GM12878 (cell line): ENCODE measurements around the gene EIF4EBP2. TPM values are rescaled to one million over a fixed set of nuclear protein-coding genes. Genes with fewer than 3 reads are reported as not detected.

Experiments used
- ATAC-seq: fragments of 200-7000 bp; cut with Tn5 transposase; 3 replicates; pipeline ENCODE4 v1.9.1; 2020; ENCODE audit warnings: mild to moderate bottlenecking, moderate library complexity
- BruUV-seq: library from RNA; stranded (reverse); fragments of 400-500 nt; replicated peaks from 2 replicates; lab custom pipeline; 2021; lab: Mats Ljungman, UMichigan
- CTCF ChIA-PET: fragments of 300-600 bp; sonication (Branson Sonifier 250); formaldehyde crosslinking; extraction: SDS; loops from one replicate; lab custom pipeline; 2021; ENCODE audit warnings: inconsistent platforms; lab: Yijun Ruan, JAX
- POLR2A ChIA-PET: fragments of 350-600 bp; formaldehyde crosslinking; extraction: SDS; loops from one replicate; lab custom pipeline; 2021; ENCODE audit warnings: inconsistent platforms; lab: Charles Lee
- RAD21 ChIA-PET: fragments of 300-600 bp; sonication (Branson Sonifier 250); formaldehyde crosslinking; loops from one replicate; lab custom pipeline; 2023; ENCODE audit warnings: antibody characterized with exemption; ENCODE audit not compliant: unreplicated experiment; lab: Charles Lee
- SMC1A ChIA-PET: fragments of 300-600 bp; sonication (Branson Sonifier 250); formaldehyde crosslinking; loops from one replicate; lab custom pipeline; 2023; ENCODE audit not compliant: unreplicated experiment, uncharacterized antibody; lab: Charles Lee
- DNase-seq: peaks from one replicate; pipeline ENCODE4 v3.0.0-alpha.2; 2011; ENCODE audit warnings: low read depth, low spot score
- FAIRE-seq: peaks from 3 replicates; lab custom pipeline; 2011; peaks lifted over from hg19 to GRCh38; lab: Jason Lieb, UNC
- H2AFZ ChIP-seq: 2 replicates; pipeline ENCODE4 v1.6.0; 2011; ENCODE audit warnings: low read depth, low read length, control low read depth; ENCODE audit not compliant: control insufficient read depth
- H3K27ac ChIP-seq: 2 replicates; pipeline ENCODE4 v1.5.1; 2011; ENCODE audit warnings: control low read depth; ENCODE audit not compliant: control insufficient read depth, insufficient read depth
- H3K27me3 ChIP-seq, 2 experiments: replicated peaks in 1 of 2; 2 replicates each; pipeline versions ENCODE4 v1.6.0 to v1.6.1; 2011; ENCODE audit warnings: low read length in 1 of 2; ENCODE audit not compliant: control insufficient read depth in 2 of 2, insufficient read depth in 2 of 2
- H3K36me3 ChIP-seq, 2 experiments: 2 replicates each; pipeline ENCODE4 v1.5.1; 2011; ENCODE audit warnings: low read length in 1 of 2; ENCODE audit not compliant: control insufficient read depth in 2 of 2, insufficient read depth in 2 of 2
- H3K4me1 ChIP-seq: 2 replicates; pipeline ENCODE4 v1.6.1; 2011; ENCODE audit warnings: mild to moderate bottlenecking, low read length, moderate library complexity, mixed read lengths; ENCODE audit not compliant: control insufficient read depth, insufficient read depth
- H3K4me2 ChIP-seq: 2 replicates; pipeline ENCODE4 v1.6.0; 2011; ENCODE audit warnings: control low read depth; ENCODE audit not compliant: control insufficient read depth, insufficient read depth
- H3K4me3 ChIP-seq: fragments of 200-600 bp; sonication (generic); 2 replicates; pipeline ENCODE4 v1.5.1; 2016
- H3K79me2 ChIP-seq: 2 replicates; pipeline ENCODE4 v1.6.0; 2011; ENCODE audit warnings: low read length; ENCODE audit not compliant: control insufficient read depth, insufficient read depth
- H3K9ac ChIP-seq: 2 replicates; pipeline ENCODE4 v1.8.0; 2011; ENCODE audit warnings: low read length, control low read depth, mixed read lengths; ENCODE audit not compliant: control insufficient read depth, insufficient read depth
- H3K9me3 ChIP-seq: replicated peaks from 3 replicates; pipeline ENCODE4 v1.5.1; 2011; ENCODE audit warnings: mild to moderate bottlenecking, low read length; ENCODE audit not compliant: control insufficient read depth, insufficient read depth
- H4K20me1 ChIP-seq: 2 replicates; pipeline ENCODE4 v1.6.0; 2011; ENCODE audit not compliant: control insufficient read depth, insufficient read depth
- CBX3 ChIP-seq: fragments of 200-600 bp; sonication (generic); IDR thresholded peaks from 2 replicates; pipeline ENCODE4 v1.6.1; 2016; ENCODE audit warnings: low read depth, borderline replicate concordance
- DPF2 ChIP-seq: fragments of 450-650 bp; IDR thresholded peaks from 2 replicates; pipeline ENCODE4 v1.6.1; 2017; ENCODE audit warnings: mild to moderate bottlenecking
- FOXM1 ChIP-seq: IDR thresholded peaks from 2 replicates; pipeline ENCODE4 v1.6.1; 2012; ENCODE audit warnings: low read depth, mild to moderate bottlenecking, inconsistent platforms, low read length, moderate library complexity
- KAT2A ChIP-seq: conservative IDR thresholded peaks from 2 replicates; pipeline ENCODE4 v1.6.1; 2011; ENCODE audit warnings: low read depth, low read length; ENCODE audit not compliant: control insufficient read depth
- MTA2 ChIP-seq: fragments of 450-650 bp; IDR thresholded peaks from 2 replicates; pipeline ENCODE4 v1.6.1; 2016; ENCODE audit warnings: low read depth, mild to moderate bottlenecking, moderate library complexity
- NR2C2 ChIP-seq: IDR thresholded peaks from 2 replicates; pipeline ENCODE4 v1.6.1; 2011; ENCODE audit warnings: borderline replicate concordance, low read depth; ENCODE audit not compliant: control insufficient read depth, insufficient read length
- RCOR1 ChIP-seq: conservative IDR thresholded peaks from 2 replicates; pipeline ENCODE4 v1.6.1; 2012; ENCODE audit warnings: low read depth, low read length, improper control_type of control experiment
- SPI1 ChIP-seq: IDR thresholded peaks from 2 replicates; pipeline ENCODE4 v1.6.1; 2011; ENCODE audit warnings: low read depth, mild to moderate bottlenecking, low read length, moderate library complexity, borderline replicate concordance; ENCODE audit not compliant: insufficient read depth
- ZBED1 ChIP-seq: IDR thresholded peaks from 2 replicates; pipeline ENCODE4 v1.6.1; 2016; ENCODE audit warnings: borderline replicate concordance
- ZNF384 ChIP-seq: IDR thresholded peaks from 2 replicates; pipeline ENCODE4 v1.6.1; 2012; ENCODE audit warnings: low read depth, mild to moderate bottlenecking, low read length, improper control_type of control experiment, borderline replicate concordance
- WGBS: methylation state at CpG from one replicate; pipeline ENCODE4 v1.1.6; 2016; ENCODE audit warnings: low lambda C conversion rate; ENCODE audit not compliant: insufficient replicate concordance, insufficient coverage; ENCODE audit errors: missing lambda C conversion rate; 5-methylcytosine and 5-hydroxymethylcytosine counted together
- in situ Hi-C: fragments of 300-500 bp; cut with MboI; formaldehyde crosslinking; loops from 9 replicates; pipeline ENCODE4 v1.14.3; 2018; ENCODE audit warnings: mixed read lengths
- intact Hi-C: fragments of 100-400 bp; cut with micrococcal nuclease; formaldehyde crosslinking; loops from one replicate; pipeline ENCODE4 v1.14.2; 2022; ENCODE audit not compliant: unreplicated experiment
- polyA plus RNA-seq, 11 experiments: library from polyadenylated mRNA; depleted of rRNA in 4 of 11; unstranded in 6 of 11; stranded (reverse) in 5 of 11; fragments of >200 nt; fragmentation: Nextera tagmentation in 4 of 11; fragmentation: Illumina TruSeq in 1 of 11; extraction: Ambion mirVana in 4 of 11; extraction: Trizol in 1 of 11; gene quantifications; 1 replicate in 1 of 11; 2 replicates in 10 of 11; pipeline versions ENCODE4 v1.2.1 to v1.2.3, GENCODE V29; 2011 to 2016; ENCODE audit warnings: inconsistent platforms in 2 of 11, missing spikeins in 2 of 11, low read depth in 1 of 11
- total RNA-seq, 4 experiments: library from RNA; depleted of rRNA in 3 of 4; stranded (reverse); fragments of >200 nt in 3 of 4; fragmentation: Illumina TruSeq in 1 of 4; extraction: Trizol in 1 of 4; gene quantifications; 2 replicates each; pipeline versions ENCODE4 v1.2.1 to v1.2.3, GENCODE V29; 2013 to 2021
- TF ChIP-seq, protein P1 (sequence below): fragments of 450-650 bp; formaldehyde crosslinking; IDR thresholded peaks from 2 replicates; pipeline ENCODE4 v1.4.0; 2022; ENCODE audit warnings: mild to moderate bottlenecking, moderate library complexity
- TF ChIP-seq, protein P2 (sequence below): fragments of 450-650 bp; IDR thresholded peaks from 2 replicates; pipeline ENCODE4 v1.6.1; 2017; ENCODE audit warnings: mild to moderate bottlenecking, low read depth, inconsistent platforms; ENCODE audit not compliant: poor library complexity, severe bottlenecking
- TF ChIP-seq, protein P3 (sequence below): IDR thresholded peaks from 2 replicates; pipeline ENCODE4 v1.6.1; 2011; ENCODE audit warnings: mild to moderate bottlenecking, low read depth, low read length, moderate library complexity; ENCODE audit not compliant: insufficient replicate concordance

EIF4EBP2 gene
- total and polyA plus RNA-seq, 10 of the 15 experiments (the other 5 are each of a cell fraction or from before 2014, with no cell fraction given), result 14.4 to 51.3 (median 28.9) TPM

DNA sequence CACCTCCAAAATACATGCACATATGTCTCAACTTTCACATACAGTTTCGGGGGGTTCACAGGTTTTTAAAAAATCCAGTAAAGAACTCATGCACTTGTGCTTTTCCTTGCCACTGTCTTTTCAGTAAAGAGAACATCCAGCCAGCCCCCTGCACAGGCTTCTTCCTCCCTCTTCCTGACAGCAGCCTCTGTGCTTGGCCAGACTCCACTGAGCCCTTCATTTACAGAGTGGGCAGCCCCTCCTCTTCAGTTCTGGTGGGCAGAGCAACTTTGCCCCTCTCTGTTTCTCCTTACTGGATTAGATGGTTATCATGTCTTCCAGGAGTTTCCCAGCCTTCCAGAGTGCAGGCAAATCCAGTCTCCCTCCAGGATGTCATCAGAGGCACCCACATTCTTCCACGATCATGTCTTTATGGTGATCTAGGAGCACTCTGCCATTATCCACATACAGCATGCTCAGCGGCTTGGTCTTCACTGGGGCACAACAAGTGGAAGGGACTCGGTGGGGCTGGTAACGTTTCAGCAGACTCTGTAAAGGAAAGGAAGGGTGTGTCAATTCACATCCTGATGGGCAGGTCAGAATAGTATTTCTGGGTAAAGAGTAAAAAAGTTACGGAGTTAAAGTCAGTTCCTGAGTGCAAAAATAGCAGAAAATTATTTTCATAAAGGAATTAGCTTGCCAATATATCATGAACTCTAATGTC, 28.8 kb downstream of the EIF4EBP2 start (continued):
- TF ChIP-seq, protein P1, sequence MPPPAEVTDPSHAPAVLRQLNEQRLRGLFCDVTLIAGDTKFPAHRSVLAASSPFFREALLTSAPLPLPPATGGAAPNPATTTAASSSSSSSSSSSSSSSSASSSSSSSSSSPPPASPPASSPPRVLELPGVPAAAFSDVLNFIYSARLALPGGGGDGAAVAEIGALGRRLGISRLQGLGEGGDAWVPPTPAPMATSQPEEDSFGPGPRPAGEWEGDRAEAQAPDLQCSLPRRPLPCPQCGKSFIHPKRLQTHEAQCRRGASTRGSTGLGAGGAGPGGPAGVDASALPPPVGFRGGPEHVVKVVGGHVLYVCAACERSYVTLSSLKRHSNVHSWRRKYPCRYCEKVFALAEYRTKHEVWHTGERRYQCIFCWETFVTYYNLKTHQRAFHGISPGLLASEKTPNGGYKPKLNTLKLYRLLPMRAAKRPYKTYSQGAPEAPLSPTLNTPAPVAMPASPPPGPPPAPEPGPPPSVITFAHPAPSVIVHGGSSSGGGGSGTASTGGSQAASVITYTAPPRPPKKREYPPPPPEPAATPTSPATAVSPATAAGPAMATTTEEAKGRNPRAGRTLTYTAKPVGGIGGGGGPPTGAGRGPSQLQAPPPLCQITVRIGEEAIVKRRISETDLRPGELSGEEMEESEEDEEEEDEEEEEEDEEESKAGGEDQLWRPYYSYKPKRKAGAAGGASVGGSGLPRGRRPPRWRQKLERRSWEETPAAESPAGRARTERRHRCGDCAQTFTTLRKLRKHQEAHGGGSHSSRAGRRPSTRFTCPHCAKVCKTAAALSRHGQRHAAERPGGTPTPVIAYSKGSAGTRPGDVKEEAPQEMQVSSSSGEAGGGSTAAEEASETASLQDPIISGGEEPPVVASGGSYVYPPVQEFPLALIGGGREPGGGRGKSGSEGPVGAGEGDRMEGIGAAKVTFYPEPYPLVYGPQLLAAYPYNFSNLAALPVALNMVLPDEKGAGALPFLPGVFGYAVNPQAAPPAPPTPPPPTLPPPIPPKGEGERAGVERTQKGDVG (CRISPR knock-in tag), result no peak

DNA sequence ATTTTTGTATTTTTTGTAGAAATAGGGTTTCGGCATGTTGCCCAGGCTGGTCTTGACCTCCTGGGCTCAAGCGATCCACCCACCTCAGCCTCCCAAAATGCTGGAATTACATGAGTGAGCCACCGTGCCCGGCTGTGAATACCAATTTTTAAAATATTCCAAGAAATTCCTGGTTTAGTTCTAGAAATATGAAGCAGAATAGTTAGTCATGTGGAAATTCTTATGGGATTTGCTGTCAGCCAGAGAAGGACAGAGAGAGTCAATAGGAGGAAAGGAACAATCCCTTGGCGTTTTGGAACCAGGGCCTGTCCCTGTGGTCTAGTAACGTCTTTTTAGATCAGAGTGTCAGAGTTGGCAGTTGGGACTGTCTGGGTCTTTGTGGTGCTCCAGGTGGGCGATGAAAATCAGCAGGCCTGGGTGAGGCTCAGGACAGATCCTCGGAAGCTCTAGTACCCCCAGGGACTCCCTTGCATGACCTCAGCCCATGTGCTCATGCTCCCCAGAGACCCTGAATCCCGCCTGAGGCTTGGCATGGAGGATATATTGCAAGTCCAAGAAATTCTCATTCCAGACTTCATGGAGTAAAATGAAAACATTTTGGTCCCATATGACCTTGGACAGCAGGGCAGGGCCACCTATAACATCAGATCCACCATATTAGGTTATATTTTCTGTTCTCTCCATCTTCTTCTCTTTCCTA, 29.8 kb downstream of the EIF4EBP2 start:
- no peaks in the 10 kb centered on the region; a peak in 1 of 4 replicates for H3K27me3 ChIP-seq
- H4K20me1 ChIP-seq, result no peaks in the 10 kb centered on the region
- no peak overlapping the region for H3K27ac ChIP-seq
- no peak overlapping the region for H3K4me3 ChIP-seq
- H3K9me3 ChIP-seq, result no peaks in the 10 kb centered on the region
- no peak for DNase-seq
- no TSS peak for BruUV-seq
- H3K9ac ChIP-seq, result no peak overlapping the region
- H2AFZ ChIP-seq, result no peak overlapping the region
- H3K4me1 ChIP-seq, result no peaks in the 10 kb centered on the region
- no peak overlapping the region for H3K4me2 ChIP-seq
- ChIA-PET CTCF (interaction anchor here (0.6 to 1.1 kb wide), 3 partner anchors 44 to 869 kb away, joined by 3 read pairs; no protein-coding TSS in a partner anchor), RAD21 (interaction anchor here (1.3 kb wide), 1 partner anchor 30 kb away, joined by 3 read pairs; the partner anchor contains the start of gene EIF4EBP2), SMC1A (interaction anchor here (0.6 kb wide), 1 partner anchor 170 kb away, joined by 3 read pairs; no protein-coding TSS in a partner anchor), POLR2A (no interaction called here)
- no peaks in the 10 kb centered on the region for H3K79me2 ChIP-seq
- no peak for FAIRE-seq
- ATAC-seq, result no peak
- 77% methylated on average over 9 of the region's 9 CpGs for WGBS
- H3K36me3 ChIP-seq, result peaks cover 0 to 2% of the 10 kb centered on the region in 2 experiments; a peak in 2 of 4 replicates
- intact Hi-C loops (no loop called here), in situ Hi-C loops (no loop called here)
- TF ChIP-seq ZBED1 (no peak), CBX3 (no peak), DPF2 (no peak), RCOR1 (no peak), NR2C2 (no peak), MTA2 (no peak), SPI1 (no peak), KAT2A (no peak), ZNF384 (no peak), FOXM1 (no peak)
- TF ChIP-seq, protein P2, sequence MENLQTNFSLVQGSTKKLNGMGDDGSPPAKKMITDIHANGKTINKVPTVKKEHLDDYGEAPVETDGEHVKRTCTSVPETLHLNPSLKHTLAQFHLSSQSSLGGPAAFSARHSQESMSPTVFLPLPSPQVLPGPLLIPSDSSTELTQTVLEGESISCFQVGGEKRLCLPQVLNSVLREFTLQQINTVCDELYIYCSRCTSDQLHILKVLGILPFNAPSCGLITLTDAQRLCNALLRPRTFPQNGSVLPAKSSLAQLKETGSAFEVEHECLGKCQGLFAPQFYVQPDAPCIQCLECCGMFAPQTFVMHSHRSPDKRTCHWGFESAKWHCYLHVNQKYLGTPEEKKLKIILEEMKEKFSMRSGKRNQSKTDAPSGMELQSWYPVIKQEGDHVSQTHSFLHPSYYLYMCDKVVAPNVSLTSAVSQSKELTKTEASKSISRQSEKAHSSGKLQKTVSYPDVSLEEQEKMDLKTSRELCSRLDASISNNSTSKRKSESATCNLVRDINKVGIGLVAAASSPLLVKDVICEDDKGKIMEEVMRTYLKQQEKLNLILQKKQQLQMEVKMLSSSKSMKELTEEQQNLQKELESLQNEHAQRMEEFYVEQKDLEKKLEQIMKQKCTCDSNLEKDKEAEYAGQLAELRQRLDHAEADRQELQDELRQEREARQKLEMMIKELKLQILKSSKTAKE, result no peak
- TF ChIP-seq, protein P3, sequence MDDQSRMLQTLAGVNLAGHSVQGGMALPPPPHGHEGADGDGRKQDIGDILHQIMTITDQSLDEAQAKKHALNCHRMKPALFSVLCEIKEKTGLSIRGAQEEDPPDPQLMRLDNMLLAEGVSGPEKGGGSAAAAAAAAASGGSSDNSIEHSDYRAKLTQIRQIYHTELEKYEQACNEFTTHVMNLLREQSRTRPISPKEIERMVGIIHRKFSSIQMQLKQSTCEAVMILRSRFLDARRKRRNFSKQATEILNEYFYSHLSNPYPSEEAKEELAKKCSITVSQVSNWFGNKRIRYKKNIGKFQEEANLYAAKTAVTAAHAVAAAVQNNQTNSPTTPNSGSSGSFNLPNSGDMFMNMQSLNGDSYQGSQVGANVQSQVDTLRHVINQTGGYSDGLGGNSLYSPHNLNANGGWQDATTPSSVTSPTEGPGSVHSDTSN, result no peak
